ENCODE measurements around the gene FRYL.

FRYL gene

GRCh38 chr4:48539597-48539996, 240.5 kb downstream of the FRYL start:
- no peaks in the 10 kb centered on the region for H3K79me2 ChIP-seq (ENCODE audit: insufficient read depth, low read length)
- H3K9ac ChIP-seq (ENCODE audit: low read depth, low read length, poor library complexity, severe bottlenecking) = no peak overlapping the region
- no peak for TF ChIP-seq EZH2phosphoT487 (IDR thresholded peaks at IDR 0.05; ENCODE audit: borderline replicate concordance)
- no peaks in the 10 kb centered on the region for H3K9me2 ChIP-seq (replicated peaks; ENCODE audit: low read depth, low read length)
- no peak overlapping the region for H2AFZ ChIP-seq (ENCODE audit: low read length)
- H3K4me3 ChIP-seq (ENCODE audit: low read length, poor library complexity, severe bottlenecking) = no peak overlapping the region
- H4K20me1 ChIP-seq (ENCODE audit: insufficient read depth, low read length, poor library complexity, severe bottlenecking) = no peaks in the 10 kb centered on the region
- peaks cover 52% of the 10 kb centered on the region for H3K36me3 ChIP-seq (ENCODE audit: insufficient read depth, low read length)
- H3K9me3 ChIP-seq (ENCODE audit: insufficient read depth, low read depth, low read length) = no peaks in the 10 kb centered on the region
- H3K4me1 ChIP-seq (ENCODE audit: insufficient read depth, low read length, poor library complexity, severe bottlenecking) = no peaks in the 10 kb centered on the region
- no peaks in the 10 kb centered on the region for H3K27me3 ChIP-seq (ENCODE audit: insufficient read depth, low read length, poor library complexity, severe bottlenecking)
- no peak overlapping the region for H3K4me2 ChIP-seq (ENCODE audit: low read depth, low read length, poor library complexity, severe bottlenecking)
- 0 out of 2 replicates have a peak, but pooled peaks cover 3% of the 10 kb centered on the region for H3F3A ChIP-seq (ENCODE audit: low read depth)

GRCh38 chr4:48538358-48538757, 241.7 kb downstream of the FRYL start:
- no peak for TF ChIP-seq EZH2phosphoT487 (IDR thresholded peaks at IDR 0.05; ENCODE audit: borderline replicate concordance)
- TF ChIP-seq, protein P1, sequence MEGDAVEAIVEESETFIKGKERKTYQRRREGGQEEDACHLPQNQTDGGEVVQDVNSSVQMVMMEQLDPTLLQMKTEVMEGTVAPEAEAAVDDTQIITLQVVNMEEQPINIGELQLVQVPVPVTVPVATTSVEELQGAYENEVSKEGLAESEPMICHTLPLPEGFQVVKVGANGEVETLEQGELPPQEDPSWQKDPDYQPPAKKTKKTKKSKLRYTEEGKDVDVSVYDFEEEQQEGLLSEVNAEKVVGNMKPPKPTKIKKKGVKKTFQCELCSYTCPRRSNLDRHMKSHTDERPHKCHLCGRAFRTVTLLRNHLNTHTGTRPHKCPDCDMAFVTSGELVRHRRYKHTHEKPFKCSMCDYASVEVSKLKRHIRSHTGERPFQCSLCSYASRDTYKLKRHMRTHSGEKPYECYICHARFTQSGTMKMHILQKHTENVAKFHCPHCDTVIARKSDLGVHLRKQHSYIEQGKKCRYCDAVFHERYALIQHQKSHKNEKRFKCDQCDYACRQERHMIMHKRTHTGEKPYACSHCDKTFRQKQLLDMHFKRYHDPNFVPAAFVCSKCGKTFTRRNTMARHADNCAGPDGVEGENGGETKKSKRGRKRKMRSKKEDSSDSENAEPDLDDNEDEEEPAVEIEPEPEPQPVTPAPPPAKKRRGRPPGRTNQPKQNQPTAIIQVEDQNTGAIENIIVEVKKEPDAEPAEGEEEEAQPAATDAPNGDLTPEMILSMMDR (conservative IDR thresholded peaks at IDR 0.05; ENCODE audit: low read length) = no peak
- Histone ChIP-seq H3K79me2 (ENCODE audit: insufficient read depth, low read length) (no peaks in the 10 kb centered on the region), H3K9me2 (replicated peaks; ENCODE audit: low read depth, low read length) (no peaks in the 10 kb centered on the region), H2AFZ (ENCODE audit: low read length) (no peak overlapping the region), H3K9me3 (ENCODE audit: insufficient read depth, low read depth, low read length) (no peaks in the 10 kb centered on the region), H3K9ac (ENCODE audit: low read depth, low read length, poor library complexity, severe bottlenecking) (no peak overlapping the region), H3K36me3 (ENCODE audit: insufficient read depth, low read length) (peaks cover 47% of the 10 kb centered on the region), H4K20me1 (ENCODE audit: insufficient read depth, low read length, poor library complexity, severe bottlenecking) (no peaks in the 10 kb centered on the region), H3K4me3 (ENCODE audit: low read length, poor library complexity, severe bottlenecking) (no peak overlapping the region), H3K4me1 (ENCODE audit: insufficient read depth, low read length, poor library complexity, severe bottlenecking) (no peaks in the 10 kb centered on the region), H3F3A (ENCODE audit: low read depth) (0 out of 2 replicates have a peak, but pooled peaks cover 3% of the 10 kb centered on the region), H3K4me2 (ENCODE audit: low read depth, low read length, poor library complexity, severe bottlenecking) (no peak overlapping the region), H3K27me3 (ENCODE audit: insufficient read depth, low read length, poor library complexity, severe bottlenecking) (no peaks in the 10 kb centered on the region)

DNA sequence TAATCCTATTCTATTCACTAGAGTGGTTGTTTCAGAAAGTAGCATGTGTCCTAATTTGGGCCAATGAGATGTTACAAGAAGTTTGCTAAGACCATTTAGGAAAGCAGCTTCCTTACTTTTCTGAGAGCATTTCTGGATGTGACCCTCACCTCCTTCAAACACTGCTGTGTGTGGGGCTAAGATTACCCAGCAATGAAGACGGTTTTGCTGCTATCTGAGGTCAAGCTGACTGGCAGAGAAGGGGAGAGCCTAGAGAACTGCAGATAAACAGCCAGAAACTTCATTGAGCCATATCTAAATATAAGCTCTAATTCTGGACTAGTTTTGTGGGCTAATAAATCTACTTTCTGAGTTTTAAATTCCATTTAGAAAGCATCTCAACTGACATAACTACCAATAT, 253.7 kb downstream of the FRYL start:
- no peaks in the 10 kb centered on the region for H3K4me1 ChIP-seq (ENCODE audit: insufficient read depth, low read length, poor library complexity, severe bottlenecking)
- no peak for TF ChIP-seq EZH2phosphoT487 (IDR thresholded peaks at IDR 0.05; ENCODE audit: borderline replicate concordance)
- TF ChIP-seq, protein P1 (conservative IDR thresholded peaks at IDR 0.05; ENCODE audit: low read length) = no peak
- H3K9me2 ChIP-seq (replicated peaks; ENCODE audit: low read depth, low read length) = no peaks in the 10 kb centered on the region
- no peaks in the 10 kb centered on the region for H3K79me2 ChIP-seq (ENCODE audit: insufficient read depth, low read length)
- H4K20me1 ChIP-seq (ENCODE audit: insufficient read depth, low read length, poor library complexity, severe bottlenecking) = no peaks in the 10 kb centered on the region
- no peak overlapping the region for H3K9ac ChIP-seq (ENCODE audit: low read depth, low read length, poor library complexity, severe bottlenecking)
- no peak overlapping the region for H3K4me2 ChIP-seq (ENCODE audit: low read depth, low read length, poor library complexity, severe bottlenecking)
- no peaks in the 10 kb centered on the region for H3F3A ChIP-seq (ENCODE audit: low read depth)
- H3K36me3 ChIP-seq (ENCODE audit: insufficient read depth, low read length) = peaks cover 87% of the 10 kb centered on the region; the same call in 1 of the 2 replicates
- H3K9me3 ChIP-seq (ENCODE audit: insufficient read depth, low read depth, low read length) = no peaks in the 10 kb centered on the region
- no peak overlapping the region for H3K4me3 ChIP-seq (ENCODE audit: low read length, poor library complexity, severe bottlenecking)
- no peak overlapping the region for H2AFZ ChIP-seq (ENCODE audit: low read length)
- H3K27me3 ChIP-seq (ENCODE audit: insufficient read depth, low read length, poor library complexity, severe bottlenecking) = no peaks in the 10 kb centered on the region

DNA sequence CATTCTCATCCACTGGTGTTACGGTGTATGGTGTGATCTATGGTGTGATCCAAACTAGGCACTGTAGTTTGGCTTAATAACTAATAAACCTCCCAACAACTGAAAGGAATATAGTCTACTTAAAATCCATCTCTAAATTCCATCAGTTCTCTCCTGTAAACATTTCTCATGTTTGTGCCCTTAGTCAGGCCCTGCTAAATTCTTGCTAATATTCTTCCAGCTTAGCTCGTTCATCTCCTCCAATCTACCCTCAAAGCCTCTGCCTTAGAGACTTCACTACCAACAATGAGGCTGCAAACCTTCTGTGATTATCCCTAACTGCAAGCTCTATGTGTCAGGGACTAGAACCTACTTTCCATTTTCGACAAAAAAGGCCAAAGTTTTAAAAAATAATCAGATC, 261.9 kb downstream of the FRYL start:
- Histone ChIP-seq H3K4me1 (ENCODE audit: insufficient read depth, low read length, poor library complexity, severe bottlenecking) (no peaks in the 10 kb centered on the region), H3F3A (ENCODE audit: low read depth) (no peaks in the 10 kb centered on the region), H3K9me3 (ENCODE audit: insufficient read depth, low read depth, low read length) (no peaks in the 10 kb centered on the region), H3K27me3 (ENCODE audit: insufficient read depth, low read length, poor library complexity, severe bottlenecking) (no peaks in the 10 kb centered on the region), H3K9ac (ENCODE audit: low read depth, low read length, poor library complexity, severe bottlenecking) (no peak overlapping the region), H3K4me2 (ENCODE audit: low read depth, low read length, poor library complexity, severe bottlenecking) (no peak overlapping the region), H3K9me2 (replicated peaks; ENCODE audit: low read depth, low read length) (no peaks in the 10 kb centered on the region), H4K20me1 (ENCODE audit: insufficient read depth, low read length, poor library complexity, severe bottlenecking) (no peaks in the 10 kb centered on the region), H3K36me3 (ENCODE audit: insufficient read depth, low read length) (peaks cover 63% of the 10 kb centered on the region), H3K4me3 (ENCODE audit: low read length, poor library complexity, severe bottlenecking) (no peak overlapping the region), H2AFZ (ENCODE audit: low read length) (no peak overlapping the region), H3K79me2 (ENCODE audit: insufficient read depth, low read length) (no peaks in the 10 kb centered on the region)
- no peak for TF ChIP-seq EZH2phosphoT487 (IDR thresholded peaks at IDR 0.05; ENCODE audit: borderline replicate concordance)
- TF ChIP-seq, protein P1 (conservative IDR thresholded peaks at IDR 0.05; ENCODE audit: low read length) = no peak

All from Loucy (cell line).